ENCODE data around the gene WFDC5. TPM values are rescaled to one million over a fixed set of nuclear protein-coding genes. Genes with fewer than 3 reads are reported as not detected.

The WFDC5 gene
- total and polyA plus RNA-seq, 2 donors (not counting 3 experiments of a cell fraction or from before 2014, with no cell fraction given), result not detected

DNA sequence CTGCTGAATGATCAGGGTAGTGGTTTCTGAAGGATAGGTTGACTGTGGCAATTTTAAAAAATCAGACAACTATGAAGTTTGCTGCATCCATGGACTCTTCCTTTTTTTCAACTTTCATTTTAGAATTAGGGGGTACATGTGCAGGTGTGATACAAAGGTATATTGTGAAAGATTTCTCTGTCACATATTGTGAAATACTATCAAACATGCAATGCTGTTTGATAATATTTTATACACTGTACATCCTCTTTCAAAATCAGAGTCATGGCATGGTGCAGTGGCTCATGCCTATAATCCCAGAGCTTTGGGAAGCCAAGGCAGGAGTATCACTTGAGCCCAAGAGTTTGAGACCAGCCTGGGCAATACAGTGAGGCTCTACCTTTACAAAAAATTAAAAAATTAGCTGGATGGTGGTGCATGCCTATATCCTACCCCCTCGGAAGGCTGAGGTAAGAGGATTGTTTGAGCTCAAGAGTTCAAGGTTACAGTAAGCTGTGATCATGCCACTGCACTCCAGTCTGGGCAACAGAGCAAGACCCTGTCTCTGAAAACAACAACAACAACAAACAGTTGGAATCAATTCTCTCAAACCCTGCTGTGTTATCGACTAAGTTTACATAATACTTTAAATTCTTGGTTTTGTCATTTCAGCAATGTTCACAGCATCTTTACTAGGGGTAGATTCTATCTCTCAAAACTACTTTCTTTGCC is 4.7 kb upstream of the WFDC5 start:
- no peak for FAIRE-seq
- no peak for TF ChIP-seq JUN (IDR thresholded peaks at IDR 0.05; ENCODE audit: borderline replicate concordance, insufficient read depth, insufficient read length, low read depth)
- no peak for TF ChIP-seq EZH2 (IDR thresholded peaks at IDR 0.05; ENCODE audit: borderline replicate concordance, low read depth, low read length, severe bottlenecking)
- TF ChIP-seq MYC (IDR thresholded peaks at IDR 0.05; ENCODE audit: low read depth, low read length), result no peak
- no peak for TF ChIP-seq POLR2A (IDR thresholded peaks at IDR 0.05; ENCODE audit: low read depth, low read length)
- no peak for TF ChIP-seq POLR2AphosphoS5 (IDR thresholded peaks at IDR 0.05; ENCODE audit: insufficient read depth, low read depth, low read length)
- TF ChIP-seq FOS (IDR thresholded peaks at IDR 0.05; ENCODE audit: borderline replicate concordance, insufficient read depth, low read length), result no peak
- TF ChIP-seq GATA2 (IDR thresholded peaks at IDR 0.05; ENCODE audit: insufficient read depth, insufficient read length, low read depth, low read length), result no peak
- TF ChIP-seq, protein P1, sequence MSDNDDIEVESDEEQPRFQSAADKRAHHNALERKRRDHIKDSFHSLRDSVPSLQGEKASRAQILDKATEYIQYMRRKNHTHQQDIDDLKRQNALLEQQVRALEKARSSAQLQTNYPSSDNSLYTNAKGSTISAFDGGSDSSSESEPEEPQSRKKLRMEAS (IDR thresholded peaks at IDR 0.05; ENCODE audit: insufficient read depth, insufficient read length), result no peak
- TF ChIP-seq, protein P2, sequence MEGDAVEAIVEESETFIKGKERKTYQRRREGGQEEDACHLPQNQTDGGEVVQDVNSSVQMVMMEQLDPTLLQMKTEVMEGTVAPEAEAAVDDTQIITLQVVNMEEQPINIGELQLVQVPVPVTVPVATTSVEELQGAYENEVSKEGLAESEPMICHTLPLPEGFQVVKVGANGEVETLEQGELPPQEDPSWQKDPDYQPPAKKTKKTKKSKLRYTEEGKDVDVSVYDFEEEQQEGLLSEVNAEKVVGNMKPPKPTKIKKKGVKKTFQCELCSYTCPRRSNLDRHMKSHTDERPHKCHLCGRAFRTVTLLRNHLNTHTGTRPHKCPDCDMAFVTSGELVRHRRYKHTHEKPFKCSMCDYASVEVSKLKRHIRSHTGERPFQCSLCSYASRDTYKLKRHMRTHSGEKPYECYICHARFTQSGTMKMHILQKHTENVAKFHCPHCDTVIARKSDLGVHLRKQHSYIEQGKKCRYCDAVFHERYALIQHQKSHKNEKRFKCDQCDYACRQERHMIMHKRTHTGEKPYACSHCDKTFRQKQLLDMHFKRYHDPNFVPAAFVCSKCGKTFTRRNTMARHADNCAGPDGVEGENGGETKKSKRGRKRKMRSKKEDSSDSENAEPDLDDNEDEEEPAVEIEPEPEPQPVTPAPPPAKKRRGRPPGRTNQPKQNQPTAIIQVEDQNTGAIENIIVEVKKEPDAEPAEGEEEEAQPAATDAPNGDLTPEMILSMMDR (IDR thresholded peaks at IDR 0.05; ENCODE audit: extremely low read depth in 1 of 2, insufficient read depth in 1 of 2, low read depth in 1 of 2, low read length in 2 of 2), result no peak
- no peaks in the 10 kb centered on the region for H3K79me2 ChIP-seq (ENCODE audit: control insufficient read depth, insufficient read depth, low read length)
- H3K4me2 ChIP-seq (ENCODE audit: insufficient read depth, low read length), result no peak overlapping the region
- BruUV-seq (replicated peaks), result no TSS peak
- no peaks in the 10 kb centered on the region for H4K20me1 ChIP-seq (replicated peaks; ENCODE audit: control insufficient read depth, extremely low read depth, insufficient read depth, low read length)
- no peak for DNase-seq (ENCODE audit: low read depth, low spot score)
- POLR2A ChIA-PET, result no interaction called here
- no peaks in the 10 kb centered on the region for H3K9me3 ChIP-seq (replicated peaks; ENCODE audit: control insufficient read depth, insufficient read depth, low read length)
- CTCF ChIA-PET, result interaction anchor here (1.0 to 2.4 kb wide), 2 partner anchors 8 to 23 kb away, joined by 3 to 13 read pairs; no protein-coding TSS in a partner anchor
- H3K27ac ChIP-seq (ENCODE audit: insufficient read depth, low read depth, low read length), result no peak overlapping the region
- no peaks in the 10 kb centered on the region for H3K36me3 ChIP-seq (ENCODE audit: control insufficient read depth in 2 of 2, extremely low read depth in 1 of 2, insufficient read depth in 2 of 2, low read length in 2 of 2)
- H3K9ac ChIP-seq (replicated peaks; ENCODE audit: extremely low read depth, insufficient read depth, low read length), result no peak overlapping the region
- H3K4me1 ChIP-seq (ENCODE audit: control insufficient read depth, extremely low read depth, insufficient read depth, low read length), result no peaks in the 10 kb centered on the region
- dilution Hi-C loops (cut with MboI; ENCODE audit: extremely low pct_ligation_motif_present, low sequenced_read_pairs) (no loop called here), intact Hi-C loops (cut with micrococcal nuclease) (no loop called here)
- H3K9me1 ChIP-seq (replicated peaks; ENCODE audit: control insufficient read depth, extremely low read depth, insufficient read depth, low read length), result no peaks in the 10 kb centered on the region
- no peak overlapping the region for H3K4me3 ChIP-seq (replicated peaks in 1 of 3; ENCODE audit: insufficient read depth in 1 of 3, low read depth in 1 of 3, low read length in 3 of 3)
- H3K27me3 ChIP-seq (ENCODE audit: control insufficient read depth in 2 of 2, insufficient read depth in 2 of 2, low read length in 2 of 2), result peaks cover 2 to 5% of the 10 kb centered on the region in 2 experiments
- H2AFZ ChIP-seq (ENCODE audit: low read depth, low read length), result no peak overlapping the region
